Prostate gland (tissue), 2 donors: ENCODE results near the gene LRRN3. TPM values are rescaled to one million over a fixed set of nuclear protein-coding genes. Genes with fewer than 3 reads are reported as not detected.

Source experiments
- DNase-seq: peaks from one replicate; pipeline ENCODE4 v3.0.0-alpha.2; 2019; ENCODE audit warnings: low spot score
- H3K27ac ChIP-seq, 2 donors: fragments of 200-600 bp; sonication (generic); 2 replicates each; pipeline ENCODE4 v1.5.1; 2017 to 2019
- H3K27me3 ChIP-seq: fragments of 200-600 bp; sonication (generic); replicated peaks from 2 replicates; pipeline ENCODE4 v1.5.1; 2019; ENCODE audit not compliant: insufficient read depth
- H3K36me3 ChIP-seq, 2 donors: fragments of 200-600 bp; sonication (generic); 1 replicate in 1 of 2; 2 replicates in 1 of 2; pipeline versions ENCODE4 v1.5.1 to v1.8.1; 2017 to 2019
- H3K4me1 ChIP-seq: fragments of 200-600 bp; sonication (generic); replicated peaks from 2 replicates; pipeline ENCODE4 v1.5.1; 2019
- H3K4me3 ChIP-seq, 2 donors: fragments of 200-600 bp; sonication (generic); 2 replicates each; pipeline ENCODE4 v1.5.1; 2017 to 2019
- H3K9me3 ChIP-seq: fragments of 200-600 bp; sonication (generic); 2 replicates; pipeline ENCODE4 v1.5.1; 2017
- CTCF ChIP-seq, 4 experiments: fragments of 200-600 bp in 2 of 4; fragments of 450-650 bp in 2 of 4; sonication (generic) in 2 of 4; IDR thresholded peaks; 1 replicate in 3 of 4; 2 replicates in 1 of 4; pipeline ENCODE4 v1.5.1; 2016 to 2019; ENCODE audit warnings: antibody characterized with exemption in 4 of 4, mild to moderate bottlenecking in 2 of 4, moderate library complexity in 2 of 4
- POLR2A ChIP-seq: fragments of 450-650 bp; IDR thresholded peaks from one replicate; pipeline ENCODE4 v1.6.1; 2016; ENCODE audit warnings: antibody characterized with exemption, mild to moderate bottlenecking
- POLR2AphosphoS5 ChIP-seq: sonication (generic); formaldehyde crosslinking; IDR thresholded peaks from one replicate; pipeline ENCODE4 v1.6.1; 2017; ENCODE audit warnings: antibody characterized with exemption
- WGBS: methylation state at CpG from one replicate; pipeline ENCODE4 v1.1.5; 2018; 5-methylcytosine and 5-hydroxymethylcytosine counted together
- intact Hi-C: fragments of 100-400 bp; cut with DNase I; formaldehyde crosslinking; loops from one replicate; pipeline ENCODE4 v1.14.2; 2022
- total RNA-seq, 2 donors: library from RNA; depleted of rRNA; stranded (reverse); fragments of >200 nt; gene quantifications; one replicate each; pipeline ENCODE4 v1.1.0, GENCODE V29; 2016

The LRRN3 gene
- total RNA-seq, 2 donors from 2014 or later = 0.32 to 41.5 TPM

- Histone ChIP-seq H3K4me3 (no peak overlapping the region), H3K36me3 (no peaks in the 10 kb centered on the region), H3K27ac (no peak overlapping the region), H3K27me3 (no peaks in the 10 kb centered on the region), H3K4me1 (no peaks in the 10 kb centered on the region), H3K9me3 (no peaks in the 10 kb centered on the region)
- TF ChIP-seq POLR2AphosphoS5 (no peak), CTCF (IDR thresholded peaks at IDR 0.05) (no peak), POLR2A (no peak)
- no peak for DNase-seq
- 60% methylated on average over 4 of the region's 4 CpGs for WGBS
- intact Hi-C loops = no loop called here
Measured at GRCh38 chr7:111082351-111082750, 8.6 kb upstream of the LRRN3 start.

DNA sequence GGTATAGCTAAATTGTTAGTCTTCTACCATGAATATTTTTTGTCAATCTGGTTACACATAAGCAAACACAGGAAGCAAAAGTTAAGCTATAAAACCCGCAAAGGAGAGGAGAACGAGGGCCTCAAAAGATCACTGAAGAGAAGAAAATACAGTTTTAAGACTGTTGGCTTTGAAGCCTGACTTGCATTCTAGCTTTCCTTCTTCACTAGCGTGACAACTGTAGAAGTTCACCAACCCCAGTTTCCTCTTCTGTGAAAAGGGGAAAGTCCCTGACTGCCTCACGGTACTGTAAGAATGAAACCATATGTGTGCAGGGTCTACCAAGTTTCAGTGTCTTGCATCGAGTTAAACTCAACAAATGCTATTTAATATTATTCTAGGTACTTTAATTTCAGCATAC lies 7.5 kb upstream of the LRRN3 start:
- no peaks in the 10 kb centered on the region for H3K4me1 ChIP-seq
- intact Hi-C loops = no loop called here
- H3K9me3 ChIP-seq = no peaks in the 10 kb centered on the region
- H3K27me3 ChIP-seq = no peaks in the 10 kb centered on the region
- DNase-seq = no peak
- no peak overlapping the region for H3K27ac ChIP-seq
- TF ChIP-seq POLR2A (no peak), CTCF (IDR thresholded peaks at IDR 0.05) (no peak), POLR2AphosphoS5 (no peak)
- H3K36me3 ChIP-seq = no peaks in the 10 kb centered on the region
- 67% methylated on average over 5 of the region's 5 CpGs for WGBS
- H3K4me3 ChIP-seq = no peak overlapping the region

GRCh38 chr7:111085356-111085755 lies 5.6 kb upstream of the LRRN3 start:
- no peaks in the 10 kb centered on the region for H3K36me3 ChIP-seq
- no peaks in the 10 kb centered on the region for H3K4me1 ChIP-seq
- no peaks in the 10 kb centered on the region for H3K27me3 ChIP-seq
- no peak for TF ChIP-seq POLR2AphosphoS5
- no peak for TF ChIP-seq CTCF (IDR thresholded peaks at IDR 0.05)
- no peak for TF ChIP-seq POLR2A
- no peak overlapping the region for H3K4me3 ChIP-seq
- H3K27ac ChIP-seq = no peak overlapping the region
- WGBS = 98% methylated on average over 3 of the region's 3 CpGs
- H3K9me3 ChIP-seq = no peaks in the 10 kb centered on the region
- intact Hi-C loops = no loop called here
- DNase-seq = no peak

- Histone ChIP-seq H3K4me3 (no peak overlapping the region), H3K27ac (no peak overlapping the region), H3K27me3 (no peaks in the 10 kb centered on the region), H3K36me3 (no peaks in the 10 kb centered on the region), H3K9me3 (no peaks in the 10 kb centered on the region), H3K4me1 (no peaks in the 10 kb centered on the region)
- intact Hi-C loops = no loop called here
- WGBS = 77% methylated on average over 2 of the region's 2 CpGs
- DNase-seq = no peak
- TF ChIP-seq CTCF (IDR thresholded peaks at IDR 0.05) = no peak
- no peak for TF ChIP-seq POLR2AphosphoS5
- no peak for TF ChIP-seq POLR2A
Measured at GRCh38 chr7:111086532-111086931, 4.4 kb upstream of the LRRN3 start.

DNA sequence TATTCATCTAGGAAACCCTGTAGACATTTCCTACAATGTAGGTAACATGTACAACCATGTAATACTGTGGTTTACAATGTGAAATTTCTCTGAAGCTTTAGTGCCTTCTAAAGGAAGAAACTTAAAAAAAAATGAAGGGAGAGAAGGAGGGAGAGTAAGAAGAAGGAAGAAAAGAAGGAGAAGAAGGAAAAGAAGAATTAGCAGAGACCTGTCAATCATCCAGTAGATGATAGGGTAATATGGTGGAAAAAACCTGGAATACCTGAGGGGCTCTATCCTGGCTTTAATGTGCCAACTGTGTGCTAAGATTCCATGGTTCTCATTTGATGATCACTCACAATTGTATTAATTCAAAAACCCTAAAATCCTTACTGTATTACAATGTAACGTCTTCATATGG lies 2.6 kb upstream of the LRRN3 start:
- Histone ChIP-seq H3K4me1 (no peaks in the 10 kb centered on the region), H3K27ac (no peak overlapping the region), H3K4me3 (no peak overlapping the region), H3K27me3 (no peaks in the 10 kb centered on the region), H3K9me3 (no peaks in the 10 kb centered on the region), H3K36me3 (no peaks in the 10 kb centered on the region)
- intact Hi-C loops = no loop called here
- 94% methylated on average over 1 of the region's 1 CpG for WGBS
- no peak for TF ChIP-seq CTCF (IDR thresholded peaks at IDR 0.05)
- no peak for TF ChIP-seq POLR2A
- TF ChIP-seq POLR2AphosphoS5 = no peak
- DNase-seq = no peak
